Lower leg skin (tissue), 4 donors: ENCODE measurements around the gene RASEF. TPM values are rescaled to one million over a fixed set of nuclear protein-coding genes. Genes with fewer than 3 reads are reported as not detected.
"Not testable (repeated sequence)": the region's sequence is repeated elsewhere in the genome, so short reads cannot be mapped to it uniquely, and the experiment has no call there.

Experiments used
- DNase-seq, 2 donors: peaks; one replicate each; pipeline ENCODE4 v3.0.0-alpha.2; 2019; ENCODE audit warnings: low spot score in 2 of 2
- H3K4me3 ChIP-seq: fragments of 200-600 bp; sonication (generic); 2 replicates; pipeline ENCODE4 v1.5.1; 2017; ENCODE audit warnings: mild to moderate bottlenecking, low read depth; ENCODE audit not compliant: poor library complexity, severe bottlenecking
- CTCF ChIP-seq, 3 donors: fragments of 450-650 bp; IDR thresholded peaks; one replicate each; pipeline ENCODE4 v1.5.1; 2016; ENCODE audit warnings: antibody characterized with exemption in 3 of 3, mild to moderate bottlenecking in 3 of 3, moderate library complexity in 2 of 3
- POLR2A ChIP-seq, 2 donors: fragments of 450-650 bp; IDR thresholded peaks; one replicate each; pipeline ENCODE4 v1.6.1; 2016 to 2017; ENCODE audit warnings: antibody characterized with exemption in 2 of 2, mild to moderate bottlenecking in 1 of 2, moderate library complexity in 1 of 2
- WGBS, 2 donors: methylation state at CpG; one replicate each; pipeline ENCODE4 v1.1.5; 2018; 5-methylcytosine and 5-hydroxymethylcytosine counted together
- intact Hi-C: fragments of 100-400 bp; cut with DNase I; formaldehyde crosslinking; loops from one replicate; pipeline ENCODE4 v1.15.0; 2023; ENCODE audit warnings: low total_unique reads
- total RNA-seq, 4 donors: library from RNA; depleted of rRNA; stranded (reverse); fragments of >200 nt; gene quantifications; one replicate each; pipeline ENCODE4 v1.1.0, GENCODE V29; 2016

RASEF gene
- total RNA-seq, 4 donors from 2014 or later, result 2.7 to 4.8 (median 3.3) TPM

GRCh38 chr9:83106263-83106662, 43.3 kb upstream of the RASEF start:
- DNase-seq, result no peak
- no peak for TF ChIP-seq CTCF (IDR thresholded peaks at IDR 0.05)
- H3K4me3 ChIP-seq, result no peak overlapping the region
- 79 to 88% methylated on average over 1 of the region's 1 CpG for WGBS, 2 donors
- intact Hi-C loops, result no loop called here

GRCh38 chr9:83097633-83098032, 34.7 kb upstream of the RASEF start:
- TF ChIP-seq POLR2A (IDR thresholded peaks at IDR 0.05) (no peak), CTCF (IDR thresholded peaks at IDR 0.05) (no peak)
- H3K4me3 ChIP-seq, result no peak overlapping the region
- no peak for DNase-seq
- intact Hi-C loops, result no loop called here
- 93 to 95% methylated on average over 4 of the region's 4 CpGs for WGBS, 2 donors

GRCh38 chr9:83093311-83093710, 30.4 kb upstream of the RASEF start:
- DNase-seq, intact Hi-C loops, H3K4me3 ChIP-seq: not testable (repeated sequence)
- 89 to 96% methylated on average over 5 to 9 of the region's 24 CpGs for WGBS, 2 donors

GRCh38 chr9:83081846-83082245, 18.9 kb upstream of the RASEF start:
- no peak overlapping the region for H3K4me3 ChIP-seq
- DNase-seq, result no peak
- TF ChIP-seq POLR2A (IDR thresholded peaks at IDR 0.05) (no peak), CTCF (IDR thresholded peaks at IDR 0.05) (no peak)
- 63 to 68% methylated on average over 6 of the region's 6 CpGs for WGBS, 2 donors
- intact Hi-C loops, result no loop called here

- intact Hi-C loops, result no loop called here
- H3K4me3 ChIP-seq, result no peak overlapping the region
- 72 to 75% methylated on average over 3 of the region's 3 CpGs for WGBS, 2 donors
- DNase-seq, result no peak
- no peak for TF ChIP-seq POLR2A (IDR thresholded peaks at IDR 0.05)
- TF ChIP-seq CTCF (IDR thresholded peaks at IDR 0.05), result no peak
These were observed 18.1 kb upstream of the RASEF start for GRCh38 chr9:83081010-83081409.

- intact Hi-C loops, DNase-seq, H3K4me3 ChIP-seq: not testable (repeated sequence)
- WGBS, 2 donors, result 85 to 87% methylated on average over 7 of the region's 7 CpGs
These were observed 13.0 kb upstream of the RASEF start for GRCh38 chr9:83075932-83076331.

GRCh38 chr9:83072498-83072897, 9.6 kb upstream of the RASEF start:
- intact Hi-C loops, H3K4me3 ChIP-seq, DNase-seq: not testable (repeated sequence)
